IPS DF 6.9 (cell line): Measurements from ENCODE around the gene CTNNBL1.
"Not testable (repeated sequence)": the region's sequence is repeated elsewhere in the genome, so short reads cannot be mapped to it uniquely, and the experiment has no call there.

Experiments used
- DNase-seq: peaks from one replicate; pipeline ENCODE4 v3.0.0-alpha.2; 2013; ENCODE audit warnings: low read depth, low spot score
- H3K27ac ChIP-seq: one replicate; pipeline ENCODE4 v1.5.1; 2013; ENCODE audit warnings: low read length, control low read depth
- H3K27me3 ChIP-seq: 2 replicates; pipeline ENCODE4 v1.6.1; 2013; ENCODE audit warnings: mild to moderate bottlenecking, low read length; ENCODE audit not compliant: control insufficient read depth, insufficient read depth
- H3K36me3 ChIP-seq: 2 replicates; pipeline ENCODE4 v1.6.1; 2013; ENCODE audit warnings: low read length; ENCODE audit not compliant: control insufficient read depth, insufficient read depth
- H3K4me1 ChIP-seq: 2 replicates; pipeline ENCODE4 v1.6.1; 2013; ENCODE audit warnings: low read length; ENCODE audit not compliant: control insufficient read depth, insufficient read depth
- H3K4me3 ChIP-seq: 2 replicates; pipeline ENCODE4 v1.5.1; 2013; ENCODE audit warnings: mild to moderate bottlenecking, low read length
- H3K9me3 ChIP-seq: 2 replicates; pipeline ENCODE4 v1.6.1; 2013; ENCODE audit warnings: low read length, inconsistent platforms; ENCODE audit not compliant: control insufficient read depth, insufficient read depth
- WGBS: extraction: QIAGEN DNeasy Blood & Tissue Kit; methylation state at CpG from one replicate; pipeline ENCODE4 v1.1.7; 2013; ENCODE audit warnings: mixed read lengths, missing lambda C conversion rate; ENCODE audit not compliant: insufficient read length, insufficient coverage; 5-methylcytosine and 5-hydroxymethylcytosine counted together

CTNNBL1 gene

DNA sequence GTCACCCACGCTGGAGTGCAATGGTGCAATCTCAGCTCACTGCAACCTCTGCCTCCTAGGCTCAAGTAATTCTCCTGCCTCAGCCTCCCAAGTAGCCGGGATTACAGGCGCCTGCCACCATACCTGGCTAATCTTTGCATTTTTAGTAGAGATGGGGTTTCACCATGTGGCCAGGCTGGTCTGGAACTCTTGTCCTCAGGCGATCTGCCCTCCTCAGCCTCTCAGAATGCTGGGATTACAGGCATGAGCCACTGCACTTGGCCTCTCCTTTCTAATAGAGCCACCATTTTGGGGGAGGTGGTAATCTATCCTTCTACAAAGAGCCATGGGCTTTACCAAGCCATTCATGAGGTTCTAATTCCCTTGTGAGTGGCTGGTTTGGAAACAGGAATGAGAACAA lies 14.1 kb upstream of the CTNNBL1 start:
- not testable (repeated sequence) for H3K27ac ChIP-seq, H3K27me3 ChIP-seq, DNase-seq, H3K4me1 ChIP-seq, H3K36me3 ChIP-seq, H3K4me3 ChIP-seq, H3K9me3 ChIP-seq
- WGBS, result no CpG with 5 or more reads among the region's 4 CpGs

DNA sequence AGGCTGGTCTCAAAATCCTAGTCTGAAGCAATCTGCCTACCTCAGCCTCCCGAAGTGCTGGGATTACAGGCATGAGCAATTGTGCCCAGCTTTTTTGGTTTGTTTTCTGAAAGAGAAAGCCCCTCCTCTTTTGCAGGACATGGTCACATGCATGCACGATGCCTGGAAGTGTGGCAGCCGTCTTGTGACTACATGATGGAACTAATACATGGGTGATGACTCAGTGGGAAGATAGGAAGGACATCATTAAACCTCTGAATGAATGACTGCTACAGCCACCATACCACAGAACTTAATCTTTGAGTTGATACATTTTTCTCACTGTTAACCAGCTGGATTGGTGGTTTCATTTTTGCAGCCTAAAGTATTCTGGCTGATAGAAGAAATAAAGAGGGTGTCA lies 13.4 kb upstream of the CTNNBL1 start:
- Histone ChIP-seq H3K36me3 (no peaks in the 10 kb centered on the region), H3K27ac (no peak overlapping the region), H3K9me3 (no peaks in the 10 kb centered on the region), H3K4me1 (no peaks in the 10 kb centered on the region), H3K27me3 (no peaks in the 10 kb centered on the region), H3K4me3 (no peak overlapping the region)
- no peak for DNase-seq
- no CpG with 5 or more reads among the region's 3 CpGs for WGBS

DNA sequence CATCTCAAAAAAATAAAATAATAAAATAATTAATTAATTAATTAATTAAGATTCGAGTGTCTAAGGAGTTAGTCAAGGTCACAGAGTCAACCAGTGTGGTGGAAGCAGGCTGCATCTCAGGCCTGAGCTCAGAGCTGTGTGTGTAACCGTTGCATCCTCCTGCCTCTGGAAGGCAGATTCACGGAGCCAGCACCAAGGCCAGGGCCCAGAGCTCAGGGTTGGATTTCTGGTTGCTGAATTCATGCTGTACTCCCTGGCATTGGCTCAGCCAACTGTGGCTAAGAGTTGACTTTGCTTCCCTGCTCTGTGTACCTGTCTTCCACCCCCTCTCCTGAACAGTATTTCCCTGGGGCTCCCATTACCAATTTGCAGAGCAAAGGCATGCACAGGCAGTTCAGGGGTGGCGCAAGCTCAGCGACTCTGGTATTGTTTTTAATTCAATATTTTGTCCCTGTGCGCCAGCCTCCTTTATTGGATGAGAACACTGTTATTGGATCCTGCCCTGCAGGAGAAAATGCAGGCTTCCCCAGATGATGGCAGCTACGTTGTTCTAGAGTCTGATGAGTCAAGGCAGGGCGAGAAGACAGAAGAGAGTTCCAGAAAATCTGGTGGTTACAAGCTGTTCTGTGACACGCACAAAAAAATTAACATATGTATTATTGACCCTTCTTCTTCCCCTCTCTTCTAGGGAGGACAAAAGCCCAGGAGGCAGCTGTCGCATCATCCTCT lies 12.3 kb upstream of the CTNNBL1 start:
- DNase-seq, result no peak
- WGBS, result no CpG with 5 or more reads among the region's 10 CpGs
- H3K4me1 ChIP-seq, result no peaks in the 10 kb centered on the region
- H3K4me3 ChIP-seq, result no peak overlapping the region
- no peak overlapping the region for H3K27ac ChIP-seq
- no peaks in the 10 kb centered on the region for H3K27me3 ChIP-seq
- no peaks in the 10 kb centered on the region for H3K36me3 ChIP-seq
- H3K9me3 ChIP-seq, result no peaks in the 10 kb centered on the region

DNA sequence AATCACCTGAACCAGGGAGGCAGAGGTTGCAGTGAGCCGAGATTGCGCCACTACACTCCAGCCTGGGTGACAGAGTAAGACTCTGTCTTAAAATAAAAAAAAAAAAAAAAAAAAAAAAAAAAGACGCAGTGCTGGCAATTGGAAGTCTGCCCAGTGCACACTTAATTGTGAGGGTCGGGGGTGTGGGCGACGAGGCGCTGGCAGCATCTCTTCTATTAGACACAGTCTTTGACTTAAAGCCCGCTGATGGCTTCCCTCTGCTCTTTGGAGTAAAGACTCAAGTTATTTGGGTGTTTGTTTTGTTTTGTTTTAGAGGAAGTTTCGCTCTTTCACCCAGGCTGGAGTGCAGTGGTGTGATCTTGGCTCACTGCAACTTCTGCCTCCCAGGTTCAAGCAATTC lies 10.7 kb upstream of the CTNNBL1 start:
- not testable (repeated sequence) for H3K4me1 ChIP-seq, H3K4me3 ChIP-seq, H3K27me3 ChIP-seq, H3K36me3 ChIP-seq, H3K27ac ChIP-seq, H3K9me3 ChIP-seq, DNase-seq
- no CpG with 5 or more reads among the region's 9 CpGs for WGBS

DNA sequence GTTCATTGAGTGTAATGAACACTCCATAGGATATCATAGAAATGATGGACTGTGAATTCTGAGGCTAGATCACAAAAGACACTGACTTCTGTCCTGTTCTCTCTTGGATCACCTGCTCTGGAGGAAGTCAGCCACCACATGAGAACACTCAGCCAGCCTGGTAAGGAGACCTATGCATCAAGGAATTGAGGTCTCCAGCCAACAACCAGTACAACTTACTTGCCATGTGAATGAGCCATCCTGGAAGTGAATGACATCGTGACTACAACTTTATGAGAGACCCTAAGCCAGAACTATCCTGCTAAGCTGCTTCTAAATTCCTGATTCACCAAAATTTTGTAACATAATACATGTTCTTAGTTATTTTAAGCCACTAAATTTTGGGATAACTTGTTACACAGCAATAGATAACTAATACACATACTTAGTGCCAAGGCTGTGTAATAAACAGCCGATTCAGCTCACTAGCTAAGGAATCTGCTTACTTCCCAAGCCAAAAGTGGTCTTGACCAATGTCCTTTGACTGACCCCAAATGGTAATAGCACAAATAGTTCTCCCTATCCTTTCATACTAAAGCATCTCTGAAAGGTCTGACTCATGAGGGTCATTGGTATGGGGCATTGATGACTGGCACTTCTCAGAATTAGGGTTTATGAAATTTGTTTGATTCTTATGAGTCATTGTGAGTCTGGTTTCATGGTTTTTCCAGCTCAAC lies 6.9 kb upstream of the CTNNBL1 start:
- Histone ChIP-seq H3K4me3 (no peak overlapping the region), H3K9me3 (no peaks in the 10 kb centered on the region), H3K27me3 (no peaks in the 10 kb centered on the region), H3K36me3 (no peaks in the 10 kb centered on the region), H3K27ac (no peak overlapping the region), H3K4me1 (no peaks in the 10 kb centered on the region)
- WGBS, result no CpG with 5 or more reads among the region's 2 CpGs
- no peak for DNase-seq

DNA sequence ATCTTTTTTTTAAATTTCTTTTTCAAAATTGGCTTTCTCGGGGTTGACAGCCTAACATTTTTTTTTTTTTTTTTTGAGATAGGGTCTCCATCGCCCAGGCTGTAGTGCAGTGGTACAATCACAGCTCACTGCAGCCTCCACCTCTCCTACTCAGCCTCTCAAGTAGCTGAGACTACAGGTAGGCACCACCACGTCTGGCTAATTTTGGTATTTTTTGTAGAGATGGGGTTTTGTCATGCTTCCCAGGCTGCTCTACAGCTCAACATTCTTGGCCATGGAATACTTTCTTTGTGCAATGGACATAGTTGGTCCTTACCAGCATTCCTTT lies 6.4 kb upstream of the CTNNBL1 start:
- Histone ChIP-seq H3K9me3 (no peaks in the 10 kb centered on the region), H3K27ac (no peak overlapping the region), H3K4me1 (no peaks in the 10 kb centered on the region), H3K27me3 (no peaks in the 10 kb centered on the region), H3K4me3 (no peak overlapping the region), H3K36me3 (no peaks in the 10 kb centered on the region)
- no peak for DNase-seq
- WGBS, result no CpG with 5 or more reads among the region's 3 CpGs

DNA sequence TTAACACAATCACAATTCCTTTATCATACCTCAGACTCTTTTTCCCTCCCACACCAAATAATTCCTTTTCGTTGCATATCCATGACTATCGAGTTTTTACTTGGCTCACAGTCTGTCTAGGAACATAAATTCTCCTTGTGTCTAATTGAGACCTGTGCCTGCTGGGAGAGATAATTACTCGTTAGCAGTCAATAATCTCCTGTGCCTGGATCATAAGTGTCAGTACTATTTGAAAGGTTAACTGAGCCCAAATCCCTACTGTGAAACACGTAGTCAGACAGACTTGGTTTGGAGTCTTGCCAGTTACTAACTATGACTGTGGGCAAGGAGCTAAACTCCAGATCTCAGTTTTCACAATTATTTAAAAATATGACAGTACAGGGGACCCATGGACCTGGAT lies 5.7 kb upstream of the CTNNBL1 start:
- no peaks in the 10 kb centered on the region for H3K4me1 ChIP-seq
- 100% methylated on average over 2 of the region's 4 CpGs for WGBS
- DNase-seq, result no peak
- no peaks in the 10 kb centered on the region for H3K9me3 ChIP-seq
- H3K27ac ChIP-seq, result no peak overlapping the region
- no peak overlapping the region for H3K4me3 ChIP-seq
- no peaks in the 10 kb centered on the region for H3K36me3 ChIP-seq
- no peaks in the 10 kb centered on the region for H3K27me3 ChIP-seq

DNA sequence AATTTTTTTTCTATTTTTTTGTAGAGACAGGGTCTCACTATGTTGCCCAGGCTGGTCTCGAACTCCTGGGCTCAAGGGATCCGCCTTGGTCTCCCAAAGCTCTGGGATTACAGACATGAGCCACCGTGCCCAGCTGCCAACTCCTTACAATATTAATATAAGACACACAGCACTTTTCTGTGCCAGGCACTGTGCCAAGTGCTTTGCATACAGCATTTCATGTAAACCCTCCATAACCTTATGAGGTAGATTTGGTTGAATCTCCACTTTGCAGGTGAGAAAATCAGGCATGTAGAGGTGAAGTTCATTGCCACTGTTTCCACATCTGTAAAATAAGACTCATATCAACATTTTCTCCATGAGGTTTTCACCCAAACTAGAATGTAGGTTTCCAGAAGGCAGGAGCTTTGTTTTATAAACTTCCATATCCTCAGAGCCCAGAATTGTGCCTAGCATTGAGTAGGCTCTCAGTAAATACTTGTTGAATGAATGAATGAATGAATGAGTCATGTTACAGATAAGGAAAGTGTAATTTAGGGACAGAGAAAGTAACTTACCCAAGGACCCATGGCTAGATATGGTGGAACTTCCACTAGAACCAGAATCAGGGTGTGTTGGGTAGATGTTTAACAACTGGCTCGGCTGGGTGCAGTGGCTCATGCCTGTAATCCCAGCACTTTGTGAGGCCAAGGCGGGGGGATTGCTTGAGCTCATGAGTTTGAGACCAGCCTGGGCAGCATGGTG lies 3.0 kb upstream of the CTNNBL1 start:
- WGBS, result no CpG with 5 or more reads among the region's 5 CpGs

DNA sequence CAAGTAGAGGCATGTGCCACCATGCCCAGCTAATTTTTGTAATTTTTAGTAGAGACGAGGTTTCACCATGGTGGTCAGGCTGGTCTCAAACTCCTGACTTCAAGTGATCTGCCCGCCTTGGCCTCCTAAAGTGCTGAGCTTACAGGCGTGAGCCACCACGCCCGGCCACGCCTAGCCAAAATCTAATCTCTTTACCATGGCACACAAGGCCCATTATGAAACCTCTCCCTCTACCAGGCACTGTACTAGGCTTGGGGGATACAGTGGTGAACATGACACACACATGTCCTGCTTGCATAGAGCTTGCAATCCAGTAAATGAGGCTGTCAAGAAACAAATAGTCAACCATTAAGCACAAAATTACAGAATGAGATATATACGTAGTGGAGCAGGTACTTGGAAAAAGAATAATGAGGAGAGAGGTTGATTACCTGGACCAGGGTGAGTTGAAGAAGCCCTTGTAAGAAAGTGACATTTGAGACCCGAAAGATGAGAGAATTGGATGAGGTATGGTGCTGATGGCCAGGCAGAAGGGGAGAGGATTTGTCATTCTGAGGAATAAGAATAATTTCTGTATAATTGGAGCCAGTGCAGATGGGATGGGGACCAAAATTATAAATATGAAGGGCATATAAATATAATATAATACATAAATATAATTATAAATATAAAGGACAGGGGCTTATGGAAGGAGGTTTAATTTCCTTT lies 1.2 kb upstream of the CTNNBL1 start:
- no peak overlapping the region for H3K4me3 ChIP-seq
- no peaks in the 10 kb centered on the region for H3K36me3 ChIP-seq
- whole genome bisulfite sequencing, result no CpG with 5 or more reads among the region's 8 CpGs

More for the DNA sequence above, 3.0 kb upstream of the CTNNBL1 start:
- Histone ChIP-seq H3K27me3 (no peaks in the 10 kb centered on the region), H3K4me1 (no peaks in the 10 kb centered on the region), H3K4me3 (no peak overlapping the region), H3K27ac (no peak overlapping the region), H3K36me3 (no peaks in the 10 kb centered on the region), H3K9me3 (no peaks in the 10 kb centered on the region)
- DNase-seq, result no peak

DNA sequence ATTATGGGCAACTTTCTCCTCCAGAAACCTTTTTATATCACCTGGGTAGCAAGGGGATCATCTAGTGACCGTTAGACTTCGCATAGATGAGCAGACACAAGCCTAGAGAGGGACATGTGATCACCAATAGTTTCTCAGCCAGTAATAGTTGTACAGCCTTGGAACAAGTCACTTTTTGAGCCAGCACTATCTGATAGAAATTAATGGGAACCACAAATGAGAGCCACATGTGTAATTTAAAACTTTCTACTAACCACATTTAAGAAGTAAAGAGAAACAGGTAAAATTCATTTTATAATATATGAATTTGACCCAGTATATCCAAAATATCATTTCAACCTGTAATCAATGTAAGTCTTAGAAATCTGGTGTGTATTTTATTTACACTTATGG lies 592 bp upstream of the CTNNBL1 start:
- no peak overlapping the region for H3K27ac ChIP-seq
- H3K36me3 ChIP-seq, result no peaks in the 10 kb centered on the region
- no peak for DNase-seq
- H3K27me3 ChIP-seq, result no peaks in the 10 kb centered on the region
- H3K4me3 ChIP-seq, result peak overlapping the region; percentile 26; the same call in 1 of the 2 replicates
- WGBS, result no CpG with 5 or more reads among the region's 2 CpGs
- no peaks in the 10 kb centered on the region for H3K4me1 ChIP-seq
- H3K9me3 ChIP-seq, result no peaks in the 10 kb centered on the region

More for the DNA sequence above, 1.2 kb upstream of the CTNNBL1 start:
- no peaks in the 10 kb centered on the region for H3K27me3 ChIP-seq
- no peak overlapping the region for H3K27ac ChIP-seq
- no peak for DNase-seq
- no peaks in the 10 kb centered on the region for H3K4me1 ChIP-seq
- no peaks in the 10 kb centered on the region for H3K9me3 ChIP-seq
